ENCODE data around the gene TRAPPC6A. TPM values are rescaled to one million over a fixed set of nuclear protein-coding genes. Genes with fewer than 3 reads are reported as not detected.

Gene TRAPPC6A
- total RNA-seq, 2 donors from 2014 or later = 56.6 to 79.1 TPM

GRCh38 chr19:45179892-45180370, 1.9 kb upstream of the TRAPPC6A start:
- Mint-ChIP-seq H3K27ac (no peak overlapping the region), H3K4me3 (peak overlapping the region; percentile 87)
- TF ChIP-seq CTCF (conservative IDR thresholded peaks at IDR 0.05) = no peak

GRCh38 chr19:45179072-45179891, 1.2 kb upstream of the TRAPPC6A start:
- Mint-ChIP-seq H3K4me1 (peaks cover 2% of the 10 kb centered on the region), H3K4me3 (peak overlapping the region; percentile 87), H3K27me3 (ENCODE audit: insufficient read depth) (peaks cover 2% of the 10 kb centered on the region), H3K36me3 (ENCODE audit: low read depth) (peaks cover 4% of the 10 kb centered on the region), H3K27ac (peak overlapping the region; percentile 95), H3K9me3 (no peaks in the 10 kb centered on the region)
- no peaks in the 10 kb centered on the region for H3K4me1 ChIP-seq (ENCODE audit: control insufficient read depth, insufficient read depth, low read length)
- no peaks in the 10 kb centered on the region for H3K27me3 ChIP-seq (ENCODE audit: control insufficient read depth, insufficient read depth, low read length, poor library complexity, severe bottlenecking)
- H3K36me3 ChIP-seq (ENCODE audit: control insufficient read depth, insufficient read depth, low read length) = peaks cover 8% of the 10 kb centered on the region
- WGBS, 2 experiments (ENCODE audit: insufficient coverage in 1 of 2, insufficient read length in 1 of 2) = 1 to 4% methylated on average over 58 to 97 of the region's 97 CpGs
- H3K9ac ChIP-seq (ENCODE audit: extremely low read depth, low read length, poor library complexity, severe bottlenecking) = peak overlapping the region; percentile 73
- peak; percentile 65 for DNase-seq
- no peaks in the 10 kb centered on the region for H3K9me3 ChIP-seq (ENCODE audit: control insufficient read depth, low read length)
- TF ChIP-seq CTCF (conservative IDR thresholded peaks at IDR 0.05) = no peak
- no peak overlapping the region for H3K27ac ChIP-seq (ENCODE audit: low read depth, low read length)
- H3K4me3 ChIP-seq (ENCODE audit: low read length) = peak overlapping the region; percentile 92

More at GRCh38 chr19:45179892-45180370, 1.9 kb upstream of the TRAPPC6A start:
- Mint-ChIP-seq H3K9me3 (no peaks in the 10 kb centered on the region), H3K36me3 (ENCODE audit: low read depth) (peaks cover 4% of the 10 kb centered on the region), H3K4me1 (peaks cover 2% of the 10 kb centered on the region), H3K27me3 (ENCODE audit: insufficient read depth) (peaks cover 2% of the 10 kb centered on the region)
- H3K27ac ChIP-seq (ENCODE audit: low read depth, low read length) = no peak overlapping the region
- H3K4me3 ChIP-seq (ENCODE audit: low read length) = peak overlapping the region; percentile 92
- peaks cover 8% of the 10 kb centered on the region for H3K36me3 ChIP-seq (ENCODE audit: control insufficient read depth, insufficient read depth, low read length)
- no peaks in the 10 kb centered on the region for H3K9me3 ChIP-seq (ENCODE audit: control insufficient read depth, low read length)
- peak overlapping the region; percentile 73 for H3K9ac ChIP-seq (ENCODE audit: extremely low read depth, low read length, poor library complexity, severe bottlenecking)
- WGBS, 2 experiments (ENCODE audit: insufficient coverage in 1 of 2, insufficient read length in 1 of 2) = 69 to 80% methylated on average over 1 to 9 of the region's 9 CpGs
- no peak for DNase-seq
- no peaks in the 10 kb centered on the region for H3K4me1 ChIP-seq (ENCODE audit: control insufficient read depth, insufficient read depth, low read length)
- H3K27me3 ChIP-seq (ENCODE audit: control insufficient read depth, insufficient read depth, low read length, poor library complexity, severe bottlenecking) = no peaks in the 10 kb centered on the region

DNA sequence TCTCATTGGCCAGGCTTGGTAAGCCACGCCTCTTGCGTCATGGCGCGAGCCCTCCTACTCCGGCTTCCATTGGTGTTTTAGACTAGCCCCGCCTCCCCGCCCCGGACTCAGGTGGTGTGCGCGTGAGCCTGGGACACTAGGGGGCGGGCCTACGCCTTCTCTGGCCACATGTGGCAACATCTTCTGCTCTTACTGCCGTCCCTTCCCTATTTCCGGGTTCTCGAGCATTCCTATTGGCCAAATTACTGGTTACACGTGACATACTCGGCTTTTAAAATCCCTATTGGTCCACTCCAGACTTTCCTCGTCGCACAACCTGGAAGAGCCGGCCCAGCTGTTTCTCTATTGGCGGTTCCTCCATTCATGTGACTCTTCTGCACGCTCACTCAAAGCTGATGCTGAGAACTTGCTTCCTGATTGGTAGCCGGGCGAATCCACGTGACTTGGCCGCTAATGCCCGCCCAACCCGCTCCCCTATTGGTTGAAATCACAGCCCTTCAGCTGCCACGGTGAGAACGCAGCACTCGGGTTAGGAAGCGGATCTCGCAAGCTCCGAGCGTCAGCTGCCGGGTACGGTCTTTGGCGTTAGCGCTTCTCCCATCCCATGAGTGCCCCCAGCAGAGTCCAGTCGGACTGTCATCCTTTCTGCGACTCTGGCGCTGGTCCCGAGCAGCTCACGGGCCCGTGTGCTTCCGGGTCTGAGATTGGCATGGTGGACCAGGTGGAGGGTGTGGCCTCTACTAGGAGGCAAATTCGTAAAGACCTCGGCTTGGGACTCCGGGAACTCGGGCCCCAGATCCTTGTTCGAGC, 430 bp upstream of the TRAPPC6A start, which contains the start of gene BLOC1S3:
Gene BLOC1S3 (plus strand): TSS at position 523 of the 810 bp plus-strand sequence. CDS start 513 bp downstream, outside the sequence.
- 0% methylated on average over 43 to 51 of the region's 51 CpGs for WGBS, 2 experiments (ENCODE audit: insufficient coverage in 1 of 2, insufficient read length in 1 of 2)
- Histone ChIP-seq H3K27me3 (ENCODE audit: control insufficient read depth, insufficient read depth, low read length, poor library complexity, severe bottlenecking) (no peaks in the 10 kb centered on the region), H3K9ac (ENCODE audit: extremely low read depth, low read length, poor library complexity, severe bottlenecking) (peak within 1 kb of the TSS; percentile 73), H3K27ac (ENCODE audit: low read depth, low read length) (peak within 1 kb of the TSS; percentile 66), H3K4me3 (ENCODE audit: low read length) (peak within 1 kb of the TSS; percentile 96), H3K9me3 (ENCODE audit: control insufficient read depth, low read length) (no peaks in the 10 kb centered on the region), H3K36me3 (ENCODE audit: control insufficient read depth, insufficient read depth, low read length) (peaks cover 8% of the 10 kb centered on the region), H3K4me1 (ENCODE audit: control insufficient read depth, insufficient read depth, low read length) (no peaks in the 10 kb centered on the region)
- H3K4me3 Mint-ChIP-seq = peak within 1 kb of the TSS; percentile 87
- peak; percentile 74 for TF ChIP-seq CTCF (conservative IDR thresholded peaks at IDR 0.05)
- H3K36me3 Mint-ChIP-seq (ENCODE audit: low read depth) = peaks cover 4% of the 10 kb centered on the region
- DNase-seq = peak; percentile 100
- no peaks in the 10 kb centered on the region for H3K9me3 Mint-ChIP-seq
- peak within 1 kb of the TSS; percentile 95 for H3K27ac Mint-ChIP-seq
- H3K27me3 Mint-ChIP-seq (ENCODE audit: insufficient read depth) = peaks cover 2% of the 10 kb centered on the region
- H3K4me1 Mint-ChIP-seq = peaks cover 2% of the 10 kb centered on the region
